ENCODE measurements around the gene LY6G5C. TPM values are rescaled to one million over a fixed set of nuclear protein-coding genes. Genes with fewer than 3 reads are reported as not detected.
A peak's percentile ranks its signal among the peaks of the same experiment; 100 is the strongest.

LY6G5C gene, protein sequence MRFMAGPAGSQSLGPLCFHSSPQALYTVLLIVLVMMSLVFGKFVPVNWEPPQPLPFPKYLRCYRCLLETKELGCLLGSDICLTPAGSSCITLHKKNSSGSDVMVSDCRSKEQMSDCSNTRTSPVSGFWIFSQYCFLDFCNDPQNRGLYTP
- total RNA-seq: 1 to 10 TPM in 1 of 2 donors, under 1 TPM in 1; 0.93 to 2.0 TPM
- 1.7 TPM for polyA plus RNA-seq (2013, experiment 1 of 2)
- 2.4 TPM for polyA plus RNA-seq (2013, experiment 2 of 2)
- long read RNA-seq, experiment 1: 0 reads
- long read RNA-seq, experiment 2, partial matches to known transcripts: 0 of 2 reads
- long read RNA-seq, experiment 2, other reads (novel, unspliced or antisense): 1 of 2 reads
- long read RNA-seq, experiment 3, partial matches to known transcripts: 0 of 2 reads
- long read RNA-seq, experiment 3, other reads (novel, unspliced or antisense): 2 of 2 reads
- long read RNA-seq, experiment 4: 0 reads

- Histone ChIP-seq H3K9me3 (ENCODE audit: control insufficient read depth, low read length) (no peaks in the 10 kb centered on the region), H3K4me3 (ENCODE audit: low read length) (peak within 1 kb of the TSS; percentile 80), H3K9ac (ENCODE audit: extremely low read depth, low read length, poor library complexity, severe bottlenecking) (peak within 1 kb of the TSS; percentile 44), H3K27ac (ENCODE audit: low read depth, low read length) (no peak within 1 kb of the TSS), H3K27me3 (ENCODE audit: control insufficient read depth, insufficient read depth, low read length, poor library complexity, severe bottlenecking) (peaks cover 7% of the 10 kb centered on the region), H3K4me1 (ENCODE audit: control insufficient read depth, insufficient read depth, low read length) (no peaks in the 10 kb centered on the region), H3K36me3 (ENCODE audit: control insufficient read depth, insufficient read depth, low read length) (peaks cover 5% of the 10 kb centered on the region)
- Mint-ChIP-seq H3K27ac (peak within 1 kb of the TSS; percentile 75), H3K4me3 (peak within 1 kb of the TSS; percentile 67), H3K27me3 (ENCODE audit: insufficient read depth) (peaks cover 17% of the 10 kb centered on the region), H3K36me3 (ENCODE audit: low read depth) (peaks cover 7% of the 10 kb centered on the region), H3K4me1 (peaks cover 16% of the 10 kb centered on the region), H3K9me3 (no peaks in the 10 kb centered on the region)
- peak; percentile 89 for DNase-seq
- TF ChIP-seq, protein P1, sequence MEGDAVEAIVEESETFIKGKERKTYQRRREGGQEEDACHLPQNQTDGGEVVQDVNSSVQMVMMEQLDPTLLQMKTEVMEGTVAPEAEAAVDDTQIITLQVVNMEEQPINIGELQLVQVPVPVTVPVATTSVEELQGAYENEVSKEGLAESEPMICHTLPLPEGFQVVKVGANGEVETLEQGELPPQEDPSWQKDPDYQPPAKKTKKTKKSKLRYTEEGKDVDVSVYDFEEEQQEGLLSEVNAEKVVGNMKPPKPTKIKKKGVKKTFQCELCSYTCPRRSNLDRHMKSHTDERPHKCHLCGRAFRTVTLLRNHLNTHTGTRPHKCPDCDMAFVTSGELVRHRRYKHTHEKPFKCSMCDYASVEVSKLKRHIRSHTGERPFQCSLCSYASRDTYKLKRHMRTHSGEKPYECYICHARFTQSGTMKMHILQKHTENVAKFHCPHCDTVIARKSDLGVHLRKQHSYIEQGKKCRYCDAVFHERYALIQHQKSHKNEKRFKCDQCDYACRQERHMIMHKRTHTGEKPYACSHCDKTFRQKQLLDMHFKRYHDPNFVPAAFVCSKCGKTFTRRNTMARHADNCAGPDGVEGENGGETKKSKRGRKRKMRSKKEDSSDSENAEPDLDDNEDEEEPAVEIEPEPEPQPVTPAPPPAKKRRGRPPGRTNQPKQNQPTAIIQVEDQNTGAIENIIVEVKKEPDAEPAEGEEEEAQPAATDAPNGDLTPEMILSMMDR (conservative IDR thresholded peaks at IDR 0.05): peak; percentile 81
- 17 to 19% methylated on average over 16 to 17 of the region's 17 CpGs for WGBS, 2 experiments (ENCODE audit: insufficient coverage in 1 of 2, insufficient read length in 1 of 2)
Observed at GRCh38 chr6:31680226-31681134, at the start of gene LY6G5C. Gene LY6G5C (minus strand): TSS chr6:31681067. CDS start chr6:31680373, 694 bp downstream.

- Histone ChIP-seq H3K36me3 (ENCODE audit: control insufficient read depth, insufficient read depth, low read length) (peaks cover 76% of the 10 kb centered on the region), H3K9ac (ENCODE audit: extremely low read depth, low read length, poor library complexity, severe bottlenecking) (peak overlapping the region; percentile 84), H3K4me1 (ENCODE audit: control insufficient read depth, insufficient read depth, low read length) (peaks cover 5% of the 10 kb centered on the region), H3K27ac (ENCODE audit: low read depth, low read length) (peak overlapping the region; percentile 97), H3K27me3 (ENCODE audit: control insufficient read depth, insufficient read depth, low read length, poor library complexity, severe bottlenecking) (no peaks in the 10 kb centered on the region), H3K4me3 (ENCODE audit: low read length) (peak overlapping the region; percentile 88), H3K9me3 (ENCODE audit: control insufficient read depth, low read length) (no peaks in the 10 kb centered on the region)
- Mint-ChIP-seq H3K9me3 (no peaks in the 10 kb centered on the region), H3K4me3 (peak overlapping the region; percentile 92), H3K4me1 (peaks cover 19% of the 10 kb centered on the region), H3K36me3 (ENCODE audit: low read depth) (peaks cover 67% of the 10 kb centered on the region), H3K27me3 (ENCODE audit: insufficient read depth) (no peaks in the 10 kb centered on the region), H3K27ac (peak overlapping the region; percentile 97)
- DNase-seq: peak; percentile 97
- WGBS, 2 experiments (ENCODE audit: insufficient coverage in 1 of 2, insufficient read length in 1 of 2): 1% methylated on average over 26 to 43 of the region's 46 CpGs
- TF ChIP-seq, protein P1 (conservative IDR thresholded peaks at IDR 0.05): no peak
Observed at GRCh38 chr6:31729979-31730630, 49.2 kb upstream of the LY6G5C start.

DNA sequence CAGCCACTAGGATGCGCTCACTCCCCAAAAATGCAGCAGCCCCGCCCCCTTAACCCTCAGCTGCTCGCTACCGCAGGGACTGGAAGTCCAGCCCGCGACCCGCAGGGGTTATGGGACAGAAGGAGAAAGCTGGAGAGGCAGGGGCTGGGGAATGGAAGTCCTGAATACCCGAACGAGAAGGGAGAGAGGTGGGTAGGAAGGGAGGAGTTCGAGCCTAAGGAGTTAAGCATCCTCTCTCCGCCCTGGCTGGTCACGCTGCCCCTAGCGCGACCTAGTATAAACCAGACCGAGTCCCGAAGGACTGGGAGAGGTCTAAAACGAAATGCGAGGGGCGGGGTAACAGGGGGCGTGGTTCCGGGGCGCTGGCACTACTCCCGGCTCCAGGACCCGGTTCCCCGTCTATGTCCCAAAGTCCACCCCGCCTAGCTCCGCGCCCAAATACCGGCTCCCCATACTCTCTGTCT, 48.7 kb upstream of the LY6G5C start:
- Histone ChIP-seq H3K4me3 (ENCODE audit: low read length) (peak overlapping the region; percentile 88), H3K9me3 (ENCODE audit: control insufficient read depth, low read length) (no peaks in the 10 kb centered on the region), H3K27me3 (ENCODE audit: control insufficient read depth, insufficient read depth, low read length, poor library complexity, severe bottlenecking) (no peaks in the 10 kb centered on the region), H3K4me1 (ENCODE audit: control insufficient read depth, insufficient read depth, low read length) (peaks cover 4% of the 10 kb centered on the region), H3K9ac (ENCODE audit: extremely low read depth, low read length, poor library complexity, severe bottlenecking) (peak overlapping the region; percentile 84), H3K36me3 (ENCODE audit: control insufficient read depth, insufficient read depth, low read length) (peaks cover 75% of the 10 kb centered on the region), H3K27ac (ENCODE audit: low read depth, low read length) (peak overlapping the region; percentile 97)
- Mint-ChIP-seq H3K36me3 (ENCODE audit: low read depth) (peaks cover 67% of the 10 kb centered on the region), H3K9me3 (no peaks in the 10 kb centered on the region), H3K27me3 (ENCODE audit: insufficient read depth) (no peaks in the 10 kb centered on the region), H3K4me3 (peak overlapping the region; percentile 92), H3K4me1 (peaks cover 19% of the 10 kb centered on the region), H3K27ac (peak overlapping the region; percentile 97)
- TF ChIP-seq, protein P1 (conservative IDR thresholded peaks at IDR 0.05): no peak
- WGBS, 2 experiments (ENCODE audit: insufficient coverage in 1 of 2, insufficient read length in 1 of 2): 0% methylated on average over 11 to 29 of the region's 29 CpGs
- DNase-seq: peak; percentile 97

Data from endodermal cell (in vitro differentiated cells).